Inflammatory macrophage treated with lipopolysaccharide for 1 hour (primary cell): Measurements from ENCODE around the gene PRKAA1.
A peak's percentile ranks its signal among the peaks of the same experiment; 100 is the strongest.
"Not testable (repeated sequence)": the region's sequence is repeated elsewhere in the genome, so short reads cannot be mapped to it uniquely, and the experiment has no call there.

Experiments
- DNase-seq, 2 donors: peaks; one replicate each; pipeline ENCODE4 v3.0.0-alpha.2; 2020 to 2022

The PRKAA1 gene

DNA sequence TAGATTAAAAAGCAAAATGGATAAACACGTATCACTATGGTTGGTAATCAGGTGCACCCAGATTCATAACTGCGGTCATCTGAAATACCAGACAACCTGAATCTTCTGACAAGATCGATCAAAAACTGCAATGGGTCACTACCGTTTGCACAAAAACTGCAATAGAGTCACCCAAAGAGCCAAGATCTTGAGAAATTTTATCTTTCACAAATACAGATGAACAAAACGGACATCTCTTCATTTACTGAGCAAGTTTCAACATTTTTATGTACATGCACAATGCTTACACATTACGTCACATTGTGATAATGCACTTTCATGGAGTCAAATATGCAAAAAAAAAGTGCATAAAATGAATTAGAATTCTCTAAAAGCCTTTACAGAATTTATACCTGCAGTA is 18.6 kb downstream of the PRKAA1 start:
- DNase-seq = no peak

DNA sequence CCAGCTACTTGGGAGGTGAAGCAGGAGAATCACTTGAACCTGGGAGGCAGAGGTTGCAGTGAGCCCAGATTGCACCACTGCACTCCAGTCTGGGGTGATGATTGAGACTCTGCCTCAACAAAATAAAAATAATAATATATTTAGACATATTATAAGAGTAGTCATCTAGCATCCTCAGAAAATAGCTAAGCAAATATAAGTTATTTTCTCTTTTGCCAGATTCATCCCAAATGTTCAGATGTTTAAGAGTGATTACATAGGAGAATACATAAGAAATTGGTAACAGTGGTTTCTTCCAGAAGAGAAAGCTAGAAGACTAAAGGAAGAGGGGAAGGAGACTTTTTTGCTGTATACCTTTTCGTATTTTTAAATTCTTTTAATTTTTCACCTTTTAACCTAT is 20.0 kb downstream of the PRKAA1 start:
- DNase-seq = no peak

DNA sequence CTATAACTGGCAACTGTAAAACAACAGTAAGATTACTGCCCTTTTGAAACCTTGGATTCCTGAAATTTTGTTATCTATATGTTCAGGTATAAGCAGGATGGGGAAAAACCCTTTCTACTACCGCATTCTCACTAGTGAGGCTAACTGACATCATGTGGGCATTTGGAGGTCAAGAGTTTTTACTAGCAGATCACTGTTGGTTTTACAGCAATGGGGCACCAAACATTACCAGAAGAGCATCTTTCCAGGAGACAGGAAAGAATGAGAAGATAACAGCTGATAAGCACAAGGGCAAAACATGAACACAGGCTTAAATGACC is 21.6 kb downstream of the PRKAA1 start:
- DNase-seq = no peak

DNA sequence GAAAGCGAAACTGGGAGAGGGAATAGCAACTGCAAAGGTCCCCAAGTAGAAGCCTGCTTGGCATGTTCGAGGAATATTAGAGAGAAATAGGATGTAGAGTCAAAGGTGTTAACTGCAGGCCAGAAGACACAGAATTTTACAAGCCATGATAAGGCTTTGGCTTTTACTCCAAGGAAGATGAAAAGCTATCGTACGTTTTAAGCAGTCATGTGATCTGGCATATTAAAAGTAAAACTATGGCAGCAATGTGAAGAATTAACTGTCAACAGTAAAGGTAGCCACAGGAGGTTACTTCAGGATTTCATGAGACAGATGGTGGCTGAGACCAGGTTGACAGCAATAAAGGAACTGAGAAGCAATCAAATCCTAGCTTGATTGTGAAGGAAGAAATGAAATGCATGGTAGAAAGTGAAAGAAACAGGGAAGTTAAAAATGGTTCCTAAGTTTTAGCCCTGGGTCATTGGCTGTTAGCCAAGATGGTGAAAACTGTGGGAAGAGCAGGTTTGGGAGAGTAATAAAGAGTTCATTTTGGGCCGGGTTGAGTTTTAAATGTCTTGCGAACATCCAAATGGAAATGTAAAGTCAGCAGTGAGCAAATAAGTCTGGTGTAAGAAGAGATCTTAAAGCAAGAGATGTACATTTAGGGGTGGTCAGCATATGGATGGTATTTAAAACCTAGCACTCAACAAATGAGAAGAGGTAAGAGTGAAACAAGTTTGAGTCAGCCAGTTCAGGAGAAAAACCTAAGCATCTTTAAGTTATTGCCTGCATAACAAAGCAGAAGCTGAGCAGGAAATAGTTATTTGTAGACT is 22.1 kb downstream of the PRKAA1 start:
- no peak for DNase-seq

DNA sequence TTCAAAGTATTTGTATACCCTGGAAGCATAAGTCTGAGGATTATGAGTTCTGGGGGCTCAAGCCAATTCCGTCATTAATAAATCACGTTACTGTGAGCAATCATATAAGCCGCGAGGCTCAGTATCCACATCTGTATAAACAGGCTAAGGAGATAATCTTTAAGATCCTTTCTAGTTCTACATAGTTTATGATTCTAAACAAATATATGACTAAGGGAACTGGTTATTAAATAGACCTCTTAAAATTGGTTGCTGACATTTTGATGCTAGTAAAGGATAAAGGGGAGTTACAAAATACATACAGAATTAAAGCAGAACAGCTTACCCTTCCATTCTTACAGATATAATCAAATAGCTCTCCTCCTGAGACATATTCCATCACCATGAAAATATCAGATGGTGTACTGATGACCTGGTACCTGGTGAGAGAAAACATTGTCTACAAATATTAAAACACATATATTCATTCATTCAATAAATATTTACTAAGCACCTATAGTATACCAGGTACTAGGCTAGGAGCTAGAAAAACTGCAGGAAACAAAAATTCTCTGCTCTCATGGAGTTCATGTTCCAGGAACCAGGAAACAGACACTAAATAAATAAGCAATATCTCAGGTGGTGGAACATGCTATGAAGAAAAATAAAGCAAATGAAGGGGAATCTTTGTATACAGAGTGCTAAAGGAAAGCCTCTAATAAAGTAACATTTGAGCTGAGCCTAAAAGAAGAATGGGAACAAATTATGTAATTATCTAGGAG is 22.9 kb downstream of the PRKAA1 start:
- DNase-seq = no peak

DNA sequence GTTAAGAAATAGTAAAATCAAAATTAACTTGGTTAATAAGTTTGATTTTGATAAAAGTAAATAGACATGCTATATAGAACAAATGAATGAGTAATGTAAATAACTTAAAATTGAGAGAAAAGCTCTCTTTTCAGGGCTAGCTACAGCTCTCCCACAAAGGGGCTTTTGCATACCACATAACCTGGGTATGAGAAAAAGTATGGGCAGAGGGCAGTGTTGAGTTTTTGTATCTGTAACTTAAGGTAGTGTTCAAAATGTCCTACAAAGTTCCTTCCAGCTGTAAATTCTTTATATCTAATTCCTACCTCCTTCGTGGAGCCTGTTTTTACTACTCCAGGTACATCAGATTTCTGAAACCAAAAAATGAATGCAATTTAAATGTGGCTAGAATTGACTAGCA is 23.6 kb downstream of the PRKAA1 start:
- DNase-seq = no peak

DNA sequence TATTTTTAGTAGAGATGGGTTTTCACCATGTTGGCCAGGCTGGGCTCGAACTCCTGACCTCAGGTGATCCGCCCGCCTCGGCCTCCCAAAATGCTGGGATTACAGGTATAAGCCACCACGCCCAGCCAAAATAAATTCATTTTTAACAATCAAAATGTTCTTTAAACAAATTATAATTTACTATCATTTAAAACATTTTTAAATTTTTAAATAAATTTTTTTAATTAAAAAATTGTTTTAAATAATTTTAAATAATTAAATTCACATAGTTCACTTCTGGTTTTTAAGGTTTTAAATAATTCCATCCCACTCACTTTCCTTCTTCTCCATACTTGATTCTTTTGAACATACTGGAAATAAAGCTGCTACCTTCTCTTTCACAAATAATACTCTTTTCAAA is 27.4 kb downstream of the PRKAA1 start:
- DNase-seq = no peak

DNA sequence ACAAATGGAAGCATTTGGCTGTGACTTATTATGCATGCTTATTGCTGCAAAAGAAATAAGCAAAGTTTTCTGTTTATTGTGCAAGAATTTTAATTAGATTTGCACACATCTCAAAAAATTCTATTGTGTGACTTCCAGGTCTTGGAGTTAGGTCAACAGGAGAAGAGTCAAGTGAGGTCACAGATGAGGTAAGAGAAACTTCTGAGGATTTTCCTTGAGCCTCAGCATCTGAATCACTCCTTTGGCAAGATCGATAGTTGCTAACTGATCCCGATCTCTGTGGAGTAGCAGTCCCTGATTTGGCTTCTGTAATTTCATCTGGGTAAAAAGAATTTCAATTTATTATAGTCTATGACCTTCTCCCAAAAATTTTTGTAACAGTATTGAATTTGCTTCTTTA is 35.5 kb downstream of the PRKAA1 start:
- no peak for DNase-seq

DNA sequence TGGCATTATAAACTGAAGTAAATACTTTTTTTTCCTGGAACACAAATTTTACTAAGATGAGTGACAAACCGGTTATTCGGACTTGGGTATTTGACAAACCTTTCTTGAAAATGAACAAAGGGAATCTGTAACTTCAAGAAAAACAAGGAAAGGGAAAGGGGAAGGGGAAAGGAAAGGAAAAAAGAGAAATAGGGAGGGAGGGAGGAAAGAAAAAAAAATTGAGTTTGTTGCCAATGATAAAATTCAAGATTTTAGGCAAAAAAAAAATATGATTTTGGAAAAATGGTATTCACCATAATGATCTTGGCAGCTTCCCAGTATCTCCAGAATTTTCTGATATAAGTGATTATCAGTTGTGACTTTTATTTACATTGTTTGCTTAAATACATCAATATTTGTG is 40.8 kb downstream of the PRKAA1 start:
- DNase-seq = no peak

DNA sequence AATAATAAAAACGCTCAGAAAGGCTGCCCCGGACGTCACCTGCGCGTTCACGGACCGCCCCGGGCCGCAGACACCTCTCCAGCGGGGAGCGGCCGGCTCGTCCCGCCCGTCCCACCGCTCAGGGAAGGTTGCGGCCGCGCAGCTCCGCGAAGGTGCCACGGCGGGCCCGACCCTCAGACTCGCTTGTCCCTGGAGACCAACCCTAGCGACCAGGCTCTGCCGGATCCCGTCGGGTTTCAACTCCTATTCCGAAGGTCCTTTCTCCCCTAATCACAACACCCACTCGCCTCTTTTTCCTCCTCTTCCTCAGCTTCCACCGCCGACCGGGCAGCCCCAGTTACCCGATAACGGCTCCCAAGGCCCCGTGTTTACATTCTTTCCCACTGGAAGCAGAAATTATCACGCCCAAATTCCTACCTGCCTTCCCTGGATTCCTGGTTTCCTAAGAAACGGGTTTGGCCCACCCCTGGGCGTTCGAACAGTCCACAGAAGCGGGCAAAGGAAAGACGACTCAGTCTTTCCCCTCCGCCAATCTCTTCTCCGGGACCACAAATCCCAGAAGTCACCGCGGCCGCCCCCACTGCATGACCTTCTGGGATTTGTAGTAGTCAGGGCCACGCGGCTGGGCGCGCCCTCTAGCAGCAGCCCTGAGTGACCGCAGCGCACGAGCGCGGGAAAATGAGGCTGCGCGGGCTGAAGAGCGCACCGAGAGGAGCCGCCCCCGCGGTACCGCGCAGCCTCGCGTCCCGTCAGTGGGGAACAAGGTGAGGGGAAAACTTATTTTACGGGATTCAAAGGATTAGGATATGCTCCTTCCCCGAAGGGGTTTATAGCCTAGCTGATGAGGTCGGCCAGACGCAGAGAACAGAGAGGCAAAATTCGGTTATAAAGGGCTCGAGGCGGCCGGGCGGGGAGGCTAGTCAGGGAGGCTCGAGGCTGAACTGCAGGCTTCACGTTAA is 42.5 kb downstream of the PRKAA1 start, which contains the start of gene TTC33:
TSS of gene TTC33 (minus strand) at position 555 of the 959 bp plus-strand sequence. CDS start 8,943 bp downstream, outside the sequence.
- DNase-seq = peak; percentile 88 to 93

DNA sequence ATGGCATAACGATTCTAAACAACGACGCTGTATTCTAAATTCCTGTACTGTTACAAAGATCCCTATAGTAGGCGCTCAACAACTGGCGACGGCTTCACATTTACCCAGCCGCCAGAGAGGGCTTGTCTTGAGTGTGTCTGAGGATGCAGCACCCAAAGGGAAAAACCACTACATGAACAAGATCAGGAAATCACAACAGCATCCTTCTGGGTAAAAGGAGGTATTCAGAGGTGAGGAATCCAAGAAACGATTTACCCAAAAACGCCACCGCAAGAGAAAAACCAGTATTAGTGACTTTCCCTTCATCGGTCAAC is 43.1 kb downstream of the PRKAA1 start:
- peak; percentile 69 to 78 for DNase-seq

DNA sequence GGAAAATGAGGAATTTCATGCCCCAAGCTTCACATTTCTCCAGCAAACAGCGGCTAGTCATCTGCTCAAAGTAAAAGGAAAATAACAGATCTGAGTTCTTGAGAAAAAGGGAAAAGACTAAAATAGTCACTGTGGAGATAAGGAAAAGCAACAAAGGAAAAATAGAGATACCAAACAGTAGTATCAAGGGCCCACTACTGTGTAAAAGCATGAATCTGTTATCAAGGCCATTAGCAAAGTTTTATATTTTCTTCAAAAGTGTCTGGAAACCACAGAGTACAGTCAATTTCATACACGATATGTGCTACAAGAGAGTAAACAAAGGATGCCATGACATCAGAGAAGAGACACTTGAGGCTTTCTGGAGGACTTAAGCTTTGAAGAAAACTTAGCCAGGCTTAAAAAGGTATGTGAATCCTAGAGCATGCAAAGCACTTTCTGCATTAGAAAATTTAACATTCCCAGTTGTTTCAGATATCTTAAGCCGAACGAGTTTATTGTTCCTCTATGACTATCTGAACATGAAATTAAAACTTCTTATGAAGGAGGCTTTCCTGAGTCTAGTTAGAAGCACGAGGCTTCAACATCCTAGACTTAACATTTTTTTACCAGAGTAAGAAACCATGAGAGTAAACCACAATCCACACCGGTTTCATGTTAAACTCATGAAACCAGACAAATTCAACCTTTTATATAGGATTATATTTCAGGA is 43.6 kb downstream of the PRKAA1 start:
- DNase-seq = peak in 1 of 2 donors; percentile 5

DNA sequence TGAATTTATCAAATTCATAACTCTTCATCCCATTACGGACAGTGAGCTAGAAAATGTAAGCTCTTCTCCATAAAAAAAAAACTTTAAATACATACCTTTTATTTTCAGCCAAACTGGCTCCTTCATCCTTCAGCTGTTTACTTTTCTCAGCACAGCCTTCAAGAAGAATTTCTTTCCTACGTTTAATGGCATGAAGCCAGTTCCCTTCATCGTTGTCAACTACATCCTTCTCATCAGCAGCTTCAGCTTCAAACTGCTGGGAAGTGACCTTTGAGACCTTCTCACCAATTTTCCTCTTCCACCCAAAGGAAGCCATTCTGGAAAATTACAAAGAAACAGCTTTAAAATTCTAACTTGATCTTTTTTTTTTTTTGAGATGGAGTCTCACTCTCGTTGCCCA is 51.5 kb downstream of the PRKAA1 start:
- no peak for DNase-seq

DNA sequence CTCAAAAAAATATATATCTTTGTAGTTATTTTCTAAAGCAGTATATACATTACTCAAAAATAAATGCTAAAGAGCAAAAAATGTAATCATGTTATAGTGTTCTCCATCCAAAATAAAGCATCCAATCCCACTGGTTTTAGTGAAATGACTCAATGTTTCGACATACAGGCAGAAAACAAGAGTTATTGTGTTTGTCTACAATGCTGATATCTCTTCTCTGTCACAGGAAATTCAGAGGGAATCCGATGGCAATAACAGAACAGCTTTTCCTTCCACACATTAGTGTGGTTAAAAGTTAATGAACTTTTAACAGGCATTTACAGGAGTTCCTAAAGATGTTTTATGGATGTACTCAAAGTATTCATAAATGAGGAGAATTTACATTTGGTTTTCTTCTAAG is 54.4 kb downstream of the PRKAA1 start:
- DNase-seq = no peak

DNA sequence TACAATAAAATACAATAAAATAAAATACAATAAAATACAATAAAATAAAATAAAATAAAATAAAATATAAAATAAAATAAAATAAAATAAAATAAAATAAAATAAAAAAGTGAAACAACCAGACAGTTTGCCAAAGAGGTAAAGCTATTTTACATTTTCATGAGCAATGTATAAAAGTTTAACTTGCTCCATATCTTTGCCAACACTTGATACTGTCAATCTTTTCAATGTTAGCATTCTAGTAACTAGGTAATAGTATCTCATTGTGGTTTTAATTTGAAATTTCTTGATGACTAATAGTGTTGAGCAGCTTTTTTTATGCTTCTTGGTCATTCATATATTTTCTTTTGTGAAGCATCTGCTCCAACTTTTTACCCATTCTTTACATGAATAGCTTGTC is 59.7 kb downstream of the PRKAA1 start:
- DNase-seq = no peak

DNA sequence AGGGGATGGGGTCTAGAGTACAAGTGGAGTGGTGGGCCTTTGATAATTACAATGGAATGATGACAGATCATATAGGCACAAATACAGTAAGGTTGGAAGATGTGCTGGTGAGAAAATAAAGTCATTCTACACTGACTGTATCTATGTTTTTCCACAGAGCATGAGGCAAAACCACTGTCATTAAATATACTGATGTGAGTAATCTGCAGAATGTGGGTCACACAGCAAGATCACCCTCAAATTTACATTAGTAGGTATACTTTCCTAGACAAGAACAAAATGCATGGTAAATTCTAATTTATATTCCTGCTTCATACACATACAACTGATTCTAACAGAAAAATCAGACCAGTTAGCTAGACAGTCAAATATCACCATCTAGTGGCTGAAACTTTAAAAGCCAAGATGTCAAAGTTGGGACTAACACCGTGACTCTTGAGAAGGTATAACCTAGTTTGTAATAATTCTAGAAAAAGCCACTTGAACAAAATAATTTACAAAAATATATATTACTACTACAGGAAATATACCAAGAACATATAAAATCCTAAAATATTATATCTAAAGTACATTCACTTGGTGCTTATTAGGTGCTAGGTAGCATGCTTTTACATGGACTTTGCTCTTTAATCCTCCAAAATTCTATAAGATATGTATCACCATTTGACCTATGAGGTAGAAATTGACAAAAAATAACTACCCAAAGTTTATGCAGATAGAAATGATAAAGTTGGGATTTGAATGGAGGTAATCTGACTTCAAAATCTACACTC is 61.9 kb downstream of the PRKAA1 start:
- peak; percentile 42 to 95 for DNase-seq

DNA sequence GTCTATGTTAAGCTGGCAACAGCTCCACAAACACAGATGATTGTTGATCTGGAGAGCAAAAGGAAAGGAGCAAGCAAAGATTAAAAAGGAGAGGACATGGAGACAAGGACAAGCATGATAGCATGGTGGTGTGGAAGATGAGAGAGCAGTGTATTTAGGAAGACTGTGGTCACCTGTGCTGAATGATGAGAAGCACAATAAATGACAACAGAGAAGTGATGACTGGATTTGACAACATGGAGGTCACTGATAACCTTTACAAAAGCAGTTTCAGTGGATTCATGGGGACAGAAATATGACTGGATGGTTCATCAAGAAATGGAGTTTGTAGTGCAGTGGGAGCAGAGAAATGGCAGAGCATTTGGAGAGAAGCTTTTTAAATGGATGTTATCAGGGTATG is 62.6 kb downstream of the PRKAA1 start:
- DNase-seq = no peak

DNA sequence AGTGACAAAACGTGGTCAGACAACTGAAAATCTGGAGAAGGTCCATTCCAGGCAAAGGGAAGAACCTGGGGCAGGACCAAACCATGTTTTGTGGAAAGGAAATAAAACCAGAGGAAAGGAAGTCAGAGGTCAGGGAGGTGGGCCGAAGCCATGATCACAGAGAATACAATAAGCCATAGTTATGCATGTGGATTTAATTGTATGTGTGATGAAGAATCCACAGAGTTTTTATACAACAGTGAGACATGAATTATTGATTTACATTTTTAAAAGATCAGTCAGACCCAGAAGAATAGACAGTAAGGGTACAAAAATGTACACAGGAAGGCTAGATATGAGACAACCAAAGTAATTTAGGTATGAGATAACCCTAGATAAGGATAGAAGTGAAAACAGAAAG is 63.2 kb downstream of the PRKAA1 start:
- DNase-seq = no peak

DNA sequence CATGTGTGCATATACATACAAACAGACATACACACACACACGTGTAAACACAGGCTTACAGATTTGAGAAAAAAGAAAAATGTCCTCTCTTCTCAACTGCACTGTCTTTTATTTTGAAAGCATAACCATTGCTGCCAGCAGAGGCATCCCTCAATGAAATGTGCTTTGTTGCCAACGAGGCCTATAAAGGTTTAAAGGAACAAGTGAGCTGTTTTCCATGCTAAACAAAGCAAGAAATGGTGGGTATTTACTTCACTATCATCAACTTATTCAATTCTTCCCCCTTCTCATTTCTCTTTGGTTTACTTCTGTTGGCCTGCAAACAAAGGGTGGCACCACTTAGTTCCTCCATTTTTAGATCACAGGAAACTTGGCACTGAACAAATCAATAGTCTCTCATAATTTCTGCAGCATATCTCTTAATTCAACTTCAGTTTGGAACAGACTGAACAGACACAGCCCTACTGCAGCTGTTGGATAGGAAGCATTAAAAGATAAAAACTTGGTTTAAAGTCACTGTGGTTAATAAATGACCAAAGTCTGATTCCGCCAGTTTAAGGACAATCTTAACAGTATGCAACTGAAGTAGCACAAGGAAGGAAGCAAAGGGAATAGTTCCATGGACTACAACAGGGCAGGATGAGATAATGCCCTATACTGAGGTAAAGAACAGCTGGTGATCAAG is 64.2 kb downstream of the PRKAA1 start:
- no peak for DNase-seq

DNA sequence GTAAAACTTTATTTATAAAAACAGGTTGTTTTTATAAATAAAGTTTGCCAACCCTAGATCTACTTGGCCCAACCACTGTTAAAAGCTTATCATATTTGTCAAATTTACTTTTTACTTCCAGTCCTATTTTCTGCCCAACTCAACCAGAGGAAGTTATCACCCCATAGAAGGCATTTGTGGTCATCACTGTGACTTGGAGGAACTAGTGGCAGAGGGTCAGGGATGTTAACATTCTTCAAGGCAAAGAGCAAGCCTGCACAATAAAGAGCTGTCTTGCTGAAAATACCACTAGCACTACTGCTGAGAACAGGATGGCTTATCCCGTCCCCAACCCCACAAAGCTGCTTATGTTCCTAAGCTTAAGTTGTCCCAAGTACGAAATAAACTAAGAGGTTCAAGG is 64.7 kb downstream of the PRKAA1 start:
- peak; percentile 11 to 22 for DNase-seq

DNA sequence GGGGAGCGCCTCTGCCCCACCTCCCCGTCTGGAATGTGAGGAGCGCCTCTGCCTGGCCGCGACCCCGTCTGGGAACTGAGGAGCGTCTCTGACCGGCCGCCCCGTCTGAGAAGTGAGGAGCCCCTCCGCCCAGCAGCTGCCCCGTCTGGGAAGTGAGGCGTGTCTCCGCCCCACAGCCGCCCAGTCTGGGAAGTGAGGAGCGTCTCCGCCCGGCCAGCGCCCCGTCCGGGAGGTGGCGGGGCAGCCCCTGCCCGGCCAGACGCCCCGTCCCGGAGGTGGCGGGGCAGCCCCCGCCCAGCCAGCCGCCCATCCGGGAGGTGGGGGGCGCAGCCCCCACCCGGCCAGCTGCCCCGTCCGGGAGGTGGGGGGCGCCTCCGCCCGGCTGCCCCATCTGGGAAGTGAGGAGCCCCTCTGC is 75.7 kb downstream of the PRKAA1 start:
- DNase-seq = not testable (repeated sequence)
